ENCODE data around the gene HOMER3.

The HOMER3 gene

DNA sequence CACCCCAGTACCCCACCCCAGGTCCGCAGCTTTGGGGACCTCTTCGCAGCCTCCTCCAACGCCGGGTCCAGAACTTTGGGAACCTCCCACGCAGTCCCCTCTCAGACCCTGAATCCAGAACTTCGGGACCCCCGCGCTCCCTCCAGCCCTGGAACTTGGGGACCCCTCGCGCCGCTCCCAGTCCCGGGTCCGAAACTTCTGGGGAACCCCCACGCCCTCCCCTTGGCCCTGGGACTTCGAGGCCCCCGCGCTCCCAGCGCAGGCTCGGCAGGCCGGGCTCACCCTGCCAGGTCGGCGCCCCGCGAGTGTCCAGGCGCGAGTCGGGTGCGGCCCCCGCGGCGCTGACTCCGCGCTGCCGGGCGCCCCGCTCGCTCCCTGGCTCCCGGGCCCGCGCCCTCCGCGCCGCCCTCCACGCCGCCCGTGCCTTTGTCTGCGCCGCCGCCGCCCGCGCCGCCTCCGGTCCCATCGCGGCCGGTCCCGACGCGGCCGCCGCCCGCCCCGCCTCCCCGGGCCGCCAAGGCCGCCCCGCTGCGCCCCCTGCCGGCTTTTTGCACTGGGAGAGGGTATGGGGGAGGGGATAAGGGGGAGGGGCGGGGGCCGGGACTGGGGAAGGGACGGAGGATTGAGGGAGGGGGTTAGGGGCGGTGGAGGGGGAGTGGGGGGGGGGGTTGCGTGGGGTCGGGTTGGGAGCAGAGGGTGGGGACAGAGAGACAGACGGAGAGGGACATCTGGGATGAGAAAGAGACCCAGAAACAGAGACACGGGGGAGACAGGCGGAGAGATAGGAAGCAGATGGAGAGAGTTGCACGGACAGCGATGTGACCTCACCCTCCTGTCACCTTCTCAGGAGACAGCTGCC lies at the start of gene HOMER3:
Gene HOMER3 (minus strand): TSS at position 449 of the 859 bp plus-strand sequence. CDS start 2,235 bp downstream, outside the sequence.
- DNase-seq (ENCODE audit: low read depth) = peak; percentile 41

DNA sequence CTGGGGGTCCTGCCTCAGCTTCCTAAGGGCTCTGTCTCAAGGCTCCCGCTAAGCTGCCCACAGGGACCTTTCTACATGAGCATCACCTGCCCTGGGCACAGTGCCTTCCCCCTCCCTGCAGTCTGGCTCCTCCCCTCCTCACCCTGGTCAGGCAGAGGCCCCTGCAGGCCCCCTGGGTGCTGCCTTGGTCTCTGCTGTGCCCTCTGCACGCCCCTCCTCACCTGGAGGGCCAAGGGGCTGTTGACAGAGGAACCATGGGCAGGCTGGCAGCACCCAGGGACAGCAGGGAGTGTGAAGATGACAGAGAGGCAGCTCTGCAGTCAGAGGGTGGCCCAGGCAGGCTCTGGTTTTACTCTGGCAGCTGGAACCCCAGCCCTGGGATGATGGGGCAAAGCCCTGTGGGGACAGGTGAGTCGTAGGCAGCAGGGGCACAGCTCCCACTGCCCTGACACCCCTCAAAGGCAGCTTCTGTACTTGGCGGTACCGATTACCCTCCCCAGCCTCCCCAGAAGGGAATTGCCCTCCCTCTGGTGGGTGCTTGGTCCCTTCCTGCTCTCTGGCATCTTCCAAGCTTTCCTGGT lies 49.2 kb upstream of the HOMER3 start:
- DNase-seq (ENCODE audit: low read depth) = no peak

DNA sequence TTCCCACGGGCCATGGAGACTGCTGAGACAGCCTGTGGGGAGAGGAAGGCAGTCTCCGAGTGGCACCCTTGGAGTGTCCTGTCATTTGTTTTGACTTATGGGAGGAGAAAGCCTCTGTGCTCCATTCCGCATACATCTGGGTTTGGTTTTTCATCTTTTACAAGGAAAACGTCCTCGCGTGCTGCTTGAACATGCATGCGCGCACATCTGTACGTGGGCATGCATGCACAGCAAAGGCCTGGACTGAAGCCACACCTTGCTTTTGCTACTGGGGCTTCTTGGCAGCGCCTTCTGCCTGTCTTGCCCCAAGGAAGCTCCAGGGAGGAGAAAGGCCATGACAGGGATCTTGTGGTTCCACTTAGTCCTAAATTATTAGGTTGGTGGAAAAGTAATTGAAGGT lies 48.3 kb upstream of the HOMER3 start:
- DNase-seq (ENCODE audit: low read depth) = no peak

- DNase-seq (ENCODE audit: low read depth) = no peak
These were observed 46.4 kb upstream of the HOMER3 start for GRCh38 chr19:18987456-18987855.

- DNase-seq (ENCODE audit: low read depth) = no peak
These were observed 44.2 kb upstream of the HOMER3 start for GRCh38 chr19:18985257-18985656.

- no peak for DNase-seq (ENCODE audit: low read depth)
These were observed 43.2 kb upstream of the HOMER3 start for GRCh38 chr19:18984251-18984650.

- DNase-seq (ENCODE audit: low read depth) = no peak
These were observed 41.7 kb upstream of the HOMER3 start for GRCh38 chr19:18982669-18983068.

- DNase-seq (ENCODE audit: low read depth) = no peak
These were observed 39.5 kb upstream of the HOMER3 start for GRCh38 chr19:18980432-18981020.

DNA sequence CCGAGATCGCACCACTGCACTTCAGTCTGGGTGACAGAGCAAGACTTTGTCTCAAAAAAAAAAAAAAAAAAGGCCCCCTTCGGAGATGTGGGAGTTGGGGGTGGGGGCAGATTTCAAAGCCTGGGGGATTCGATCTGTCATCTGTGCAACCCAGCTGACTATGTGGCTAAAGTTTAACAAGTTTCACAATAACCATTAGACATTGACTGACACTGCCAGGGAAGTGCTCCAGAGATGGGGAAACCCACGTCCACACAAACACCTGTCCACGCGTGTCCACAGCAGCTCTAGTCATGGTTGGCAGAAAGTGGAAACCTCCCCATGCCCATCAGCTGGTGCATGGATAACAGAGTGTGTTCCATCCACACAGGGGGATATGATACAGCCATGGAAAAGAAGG lies 37.6 kb upstream of the HOMER3 start:
- DNase-seq (ENCODE audit: low read depth) = no peak

- no peak for DNase-seq (ENCODE audit: low read depth)
These were observed 34.9 kb upstream of the HOMER3 start for GRCh38 chr19:18975869-18976268.

GRCh38 chr19:18975011-18975410 lies 34.0 kb upstream of the HOMER3 start:
- DNase-seq (ENCODE audit: low read depth) = no peak

DNA sequence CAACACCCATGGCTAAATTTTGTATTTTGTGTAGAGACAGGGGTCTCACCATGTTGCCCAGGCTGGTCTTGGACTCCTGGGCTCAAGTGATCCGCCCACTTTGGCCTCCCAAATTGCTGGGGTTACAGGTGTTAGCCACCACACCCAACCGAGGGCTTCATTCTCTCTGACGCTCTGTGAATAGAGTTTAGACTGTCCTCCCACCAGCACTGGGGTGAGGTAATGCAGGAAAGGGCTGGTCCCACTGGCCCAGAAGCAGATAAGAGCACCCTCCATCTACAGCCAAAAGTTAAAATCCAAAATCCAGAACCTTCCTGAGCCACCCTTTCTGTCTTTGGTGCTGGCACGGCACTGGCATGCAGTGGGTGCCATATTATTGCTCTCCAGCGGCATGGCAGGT lies 31.8 kb upstream of the HOMER3 start:
- DNase-seq (ENCODE audit: low read depth) = no peak

- DNase-seq (ENCODE audit: low read depth) = no peak
These were observed 31.3 kb upstream of the HOMER3 start for GRCh38 chr19:18972301-18972811.

DNA sequence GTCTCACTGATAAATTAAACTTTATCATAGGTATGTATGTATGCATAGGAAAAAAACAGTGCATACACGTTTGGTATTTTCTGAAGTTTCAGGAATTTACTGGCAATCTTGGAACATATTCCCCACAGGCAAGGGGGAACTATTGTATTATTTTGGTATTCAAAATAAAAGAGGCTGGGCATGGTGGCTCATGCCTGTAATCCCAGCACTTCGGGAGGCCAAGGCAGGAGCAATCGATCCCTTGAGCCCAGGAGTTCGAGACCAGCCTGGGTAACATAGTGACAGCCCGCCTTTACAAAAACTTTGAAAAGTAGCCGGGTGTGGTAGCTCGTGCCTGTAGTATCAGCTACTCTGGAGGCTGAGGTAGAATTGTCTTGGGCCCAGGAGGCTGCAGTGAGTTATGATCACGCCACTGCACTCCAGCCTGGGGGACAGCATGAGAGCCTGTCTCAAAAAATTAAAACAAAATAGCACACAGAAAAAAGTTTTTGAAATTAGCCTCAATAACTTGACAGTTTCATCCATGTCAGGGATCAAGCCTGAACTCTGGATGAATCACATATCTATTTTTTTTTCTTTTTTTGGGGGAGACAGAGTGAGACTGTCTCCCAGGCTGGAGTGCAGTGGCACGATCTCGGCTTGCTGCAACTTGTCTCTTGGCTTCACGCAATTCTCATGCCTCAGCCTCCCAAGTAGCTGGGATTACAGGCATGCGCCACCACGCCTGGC lies 29.1 kb upstream of the HOMER3 start:
- DNase-seq (ENCODE audit: low read depth) = no peak

DNA sequence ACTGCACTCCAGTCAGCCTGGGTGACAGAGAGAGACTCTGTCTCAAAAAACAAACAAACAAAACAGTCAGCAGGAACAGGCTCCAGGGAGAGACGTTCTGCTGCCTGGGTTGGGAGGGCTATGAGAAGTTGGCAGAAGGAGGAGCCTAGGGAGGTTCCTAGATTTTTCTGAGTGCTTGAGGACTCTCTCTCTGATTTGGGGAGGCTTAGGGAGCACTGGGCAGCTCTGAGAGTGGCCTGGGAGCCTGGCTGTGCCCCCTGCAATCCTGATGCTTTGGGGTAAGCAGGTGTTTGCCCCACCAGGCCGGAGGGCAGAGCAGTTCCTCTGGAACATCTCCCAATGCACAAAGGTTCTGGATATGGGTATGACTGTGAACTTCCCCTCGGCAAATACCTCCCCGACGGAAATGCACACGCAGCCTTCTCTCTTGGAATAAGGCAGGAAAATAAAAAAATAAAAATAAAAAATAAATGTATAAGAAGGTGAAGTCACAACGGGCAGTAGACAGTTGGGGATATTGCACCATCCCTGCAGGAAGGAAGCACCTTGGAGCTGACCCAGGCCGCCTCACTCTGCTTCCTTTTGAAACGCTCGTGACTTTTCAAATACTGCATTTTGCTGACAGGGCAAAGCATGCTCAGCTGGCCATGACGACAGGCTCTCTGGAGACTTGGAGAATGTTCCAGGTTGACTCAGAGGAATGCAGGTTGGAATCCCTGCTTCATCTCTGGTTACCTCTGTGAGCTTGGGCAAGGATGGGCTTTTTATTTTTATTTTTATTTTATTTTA lies 26.5 kb upstream of the HOMER3 start:
- no peak for DNase-seq (ENCODE audit: low read depth)

DNA sequence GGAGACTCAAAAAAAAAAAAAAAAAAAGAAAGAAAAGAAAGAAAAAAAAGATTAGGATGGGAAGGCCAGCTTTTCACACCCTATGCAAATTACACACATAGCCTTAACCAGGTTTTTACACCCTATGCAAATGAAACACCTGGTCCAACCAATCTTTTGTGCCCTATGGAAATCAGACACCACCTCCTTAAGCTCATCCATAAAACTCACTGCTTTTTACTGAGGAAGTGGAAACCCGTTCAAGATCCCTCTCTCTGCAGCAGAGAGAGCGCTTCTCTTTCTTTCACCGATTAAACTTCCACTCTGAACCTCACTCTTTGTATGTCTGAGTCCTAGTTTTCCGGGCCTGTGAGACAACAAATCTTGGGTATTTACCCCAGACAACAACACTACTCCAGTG lies 25.3 kb upstream of the HOMER3 start:
- no peak for DNase-seq (ENCODE audit: low read depth)

- DNase-seq (ENCODE audit: low read depth) = no peak
These were observed 23.1 kb upstream of the HOMER3 start for GRCh38 chr19:18964121-18964520.

GRCh38 chr19:18961767-18962620 lies 21.0 kb upstream of the HOMER3 start:
- DNase-seq (ENCODE audit: low read depth) = no peak

GRCh38 chr19:18960370-18960769 lies 19.4 kb upstream of the HOMER3 start:
- no peak for DNase-seq (ENCODE audit: low read depth)

- no peak for DNase-seq (ENCODE audit: low read depth)
These were observed 14.0 kb upstream of the HOMER3 start for GRCh38 chr19:18955042-18955441.

GRCh38 chr19:18954094-18954493 lies 13.1 kb upstream of the HOMER3 start:
- no peak for DNase-seq (ENCODE audit: low read depth)

Measured in T-helper 22 cell (primary cell).